SU-DHL-6 (cell line): Measurements from ENCODE around the gene COL18A1.

Source experiments
- H2AFZ ChIP-seq: fragments of 200-600 bp; sonication (generic); 2 replicates; pipeline ENCODE4 v1.6.1; 2014; ENCODE audit warnings: low read depth, mild to moderate bottlenecking, moderate library complexity, mixed read lengths, antibody characterized with exemption, low read length; ENCODE audit not compliant: severe bottlenecking
- H3F3A ChIP-seq: fragments of 200-600 bp; shearing (Covaris generic); 2 replicates; pipeline ENCODE4 v1.6.0; 2016; ENCODE audit warnings: antibody characterized with exemption, mild to moderate bottlenecking; ENCODE audit not compliant: insufficient read depth
- H3K27ac ChIP-seq: fragments of 200-600 bp; sonication (generic); 2 replicates; pipeline ENCODE4 v1.5.1; 2016; ENCODE audit warnings: low read depth, mild to moderate bottlenecking, low read length, moderate library complexity, mixed read lengths
- H3K27me3 ChIP-seq: fragments of 200-600 bp; sonication (generic), shearing (Covaris generic); 2 replicates; pipeline ENCODE4 v1.6.0; 2014; ENCODE audit warnings: mild to moderate bottlenecking, low read length
- H3K36me3 ChIP-seq: fragments of 200-600 bp; sonication (generic); 2 replicates; pipeline ENCODE4 v1.6.1; 2014; ENCODE audit warnings: mild to moderate bottlenecking, low read length, mixed read lengths
- H3K4me2 ChIP-seq: fragments of 300-600, 200-600 bp; shearing (Covaris generic), sonication (generic); 2 replicates; pipeline ENCODE4 v1.6.0; 2014; ENCODE audit warnings: low read length, low read depth, mild to moderate bottlenecking; ENCODE audit not compliant: poor library complexity, severe bottlenecking
- H3K4me3 ChIP-seq: fragments of 200-600 bp; sonication (generic); 2 replicates; pipeline ENCODE4 v1.5.1; 2014; ENCODE audit warnings: antibody characterized with exemption, low read length, mild to moderate bottlenecking, mixed read lengths; ENCODE audit not compliant: insufficient read depth, poor library complexity, severe bottlenecking
- H3K79me2 ChIP-seq: fragments of 200-600 bp; sonication (generic); 2 replicates; pipeline ENCODE4 v1.6.1; 2014; ENCODE audit warnings: mild to moderate bottlenecking, low read length, moderate library complexity; ENCODE audit not compliant: insufficient read depth
- H3K9ac ChIP-seq: fragments of 200-600 bp; sonication (generic); 2 replicates; pipeline ENCODE4 v1.7.0; 2014; ENCODE audit warnings: mild to moderate bottlenecking, low read length
- H3K9me2 ChIP-seq: fragments of 200-600 bp; sonication (generic); replicated peaks from 2 replicates; pipeline ENCODE4 v1.6.1; 2014; ENCODE audit warnings: low read length; ENCODE audit not compliant: insufficient read depth
- H3K9me3 ChIP-seq: fragments of 200-600 bp; sonication (generic); 2 replicates; pipeline ENCODE4 v1.6.1; 2014; ENCODE audit warnings: low read length, mixed read lengths; ENCODE audit not compliant: insufficient read depth
- H4K20me1 ChIP-seq: fragments of 200-600 bp; sonication (generic); 2 replicates; pipeline ENCODE4 v1.6.1; 2014; ENCODE audit warnings: low read depth, mild to moderate bottlenecking, antibody characterized with exemption, low read length, moderate library complexity, mixed read lengths
- CTCF ChIP-seq: fragments of 200-600 bp; sonication (generic); IDR thresholded peaks from one replicate; pipeline ENCODE4 v1.5.1; 2017; ENCODE audit warnings: antibody characterized with exemption, mild to moderate bottlenecking, low read length, moderate library complexity; ENCODE audit not compliant: insufficient read depth, poor library complexity, severe bottlenecking
- EZH2phosphoT487 ChIP-seq: fragments of 200-600 bp; sonication (generic), shearing (Covaris generic); conservative IDR thresholded peaks from 2 replicates; pipeline ENCODE4 v1.6.1; 2018; ENCODE audit warnings: mild to moderate bottlenecking, antibody characterized with exemption, low read length, moderate library complexity, mixed read lengths

Gene COL18A1

GRCh38 chr21:45481977-45482898, 77.3 kb downstream of the COL18A1 start:
- Histone ChIP-seq H3K9ac (no peak overlapping the region), H3K36me3 (no peaks in the 10 kb centered on the region), H3K9me3 (no peaks in the 10 kb centered on the region), H3K9me2 (no peaks in the 10 kb centered on the region), H2AFZ (no peak overlapping the region), H3F3A (no peaks in the 10 kb centered on the region), H3K4me2 (no peak overlapping the region), H3K27ac (no peak overlapping the region), H3K79me2 (no peaks in the 10 kb centered on the region), H3K27me3 (no peaks in the 10 kb centered on the region), H4K20me1 (no peaks in the 10 kb centered on the region), H3K4me3 (no peak overlapping the region)
- no peak for TF ChIP-seq EZH2phosphoT487
- no peak for TF ChIP-seq CTCF

- Histone ChIP-seq H3K4me2 (no peak overlapping the region), H3K4me3 (no peak overlapping the region), H3K79me2 (no peaks in the 10 kb centered on the region), H3K9me2 (no peaks in the 10 kb centered on the region), H3K9ac (no peak overlapping the region), H3K27ac (no peak overlapping the region), H2AFZ (no peak overlapping the region), H4K20me1 (no peaks in the 10 kb centered on the region), H3K36me3 (no peaks in the 10 kb centered on the region), H3K27me3 (no peaks in the 10 kb centered on the region), H3F3A (no peaks in the 10 kb centered on the region), H3K9me3 (no peaks in the 10 kb centered on the region)
- TF ChIP-seq EZH2phosphoT487, result no peak
- no peak for TF ChIP-seq CTCF
These were observed 78.2 kb downstream of the COL18A1 start for GRCh38 chr21:45482899-45483821.

GRCh38 chr21:45484318-45484717, 79.4 kb downstream of the COL18A1 start:
- no peak overlapping the region for H3K9ac ChIP-seq
- no peaks in the 10 kb centered on the region for H3K79me2 ChIP-seq
- no peaks in the 10 kb centered on the region for H3F3A ChIP-seq
- no peak overlapping the region for H3K4me2 ChIP-seq
- H4K20me1 ChIP-seq, result no peaks in the 10 kb centered on the region
- H3K27me3 ChIP-seq, result no peaks in the 10 kb centered on the region
- no peak overlapping the region for H3K4me3 ChIP-seq
- H3K36me3 ChIP-seq, result no peaks in the 10 kb centered on the region
- no peaks in the 10 kb centered on the region for H3K9me2 ChIP-seq
- H3K27ac ChIP-seq, result no peak overlapping the region
- H2AFZ ChIP-seq, result no peak overlapping the region
- TF ChIP-seq EZH2phosphoT487, result no peak
- TF ChIP-seq CTCF, result no peak
- H3K9me3 ChIP-seq, result no peaks in the 10 kb centered on the region
